AG10803 (cell line): ENCODE results near the gene AKR7A2.

Experiments used
- DNase-seq: peaks from one replicate; pipeline ENCODE4 v3.0.0; 2010; ENCODE audit warnings: low read depth
- H3K4me3 ChIP-seq: 2 replicates; pipeline ENCODE4 v1.5.1; 2011; ENCODE audit warnings: mild to moderate bottlenecking, low read length, control low read depth
- CTCF ChIP-seq: conservative IDR thresholded peaks from 2 replicates; pipeline ENCODE4 v1.5.1; 2011; ENCODE audit warnings: mild to moderate bottlenecking, low read length, control low read depth, inconsistent platforms

Gene AKR7A2

GRCh38 chr1:19349999-19350398 lies 38.1 kb upstream of the AKR7A2 start:
- TF ChIP-seq CTCF, result no peak
- no peak for DNase-seq
- no peak overlapping the region for H3K4me3 ChIP-seq

- H3K4me3 ChIP-seq, result no peak overlapping the region
- DNase-seq, result no peak
- no peak for TF ChIP-seq CTCF
Measured at GRCh38 chr1:19348441-19349198, 36.7 kb upstream of the AKR7A2 start.

GRCh38 chr1:19347533-19348172 lies 35.7 kb upstream of the AKR7A2 start:
- no peak for DNase-seq
- H3K4me3 ChIP-seq, result no peak overlapping the region
- TF ChIP-seq CTCF, result no peak

GRCh38 chr1:19346026-19346425 lies 34.1 kb upstream of the AKR7A2 start:
- no peak for DNase-seq
- no peak for TF ChIP-seq CTCF

GRCh38 chr1:19345391-19345790 lies 33.4 kb upstream of the AKR7A2 start:
- TF ChIP-seq CTCF, result no peak
- DNase-seq, result no peak

More at GRCh38 chr1:19346026-19346425, 34.1 kb upstream of the AKR7A2 start:
- H3K4me3 ChIP-seq, result no peak overlapping the region

GRCh38 chr1:19344831-19345230 lies 32.9 kb upstream of the AKR7A2 start:
- no peak for TF ChIP-seq CTCF

More at GRCh38 chr1:19345391-19345790, 33.4 kb upstream of the AKR7A2 start:
- no peak overlapping the region for H3K4me3 ChIP-seq

GRCh38 chr1:19344372-19344810 lies 32.4 kb upstream of the AKR7A2 start:
- no peak overlapping the region for H3K4me3 ChIP-seq
- DNase-seq, result peak; percentile 51
- peak; percentile 86 for TF ChIP-seq CTCF

More at GRCh38 chr1:19344831-19345230, 32.9 kb upstream of the AKR7A2 start:
- no peak overlapping the region for H3K4me3 ChIP-seq
- no peak for DNase-seq
